Stimulated activated CD8-positive, alpha-beta memory T cell treated with anti-CD3 and anti-CD28 coated beads, Interleukin-12 subunit alpha, Interleukin-12 subunit beta, amount 100 ng/mL, for 4 hours (primary cell): ENCODE data around the gene SMC5.
"Not testable (repeated sequence)": the region's sequence is repeated elsewhere in the genome, so short reads cannot be mapped to it uniquely, and the experiment has no call there.

Experiments
- DNase-seq: peaks from one replicate; pipeline ENCODE4 v3.0.0-alpha.2; 2020; ENCODE audit warnings: low read depth

The SMC5 gene

DNA sequence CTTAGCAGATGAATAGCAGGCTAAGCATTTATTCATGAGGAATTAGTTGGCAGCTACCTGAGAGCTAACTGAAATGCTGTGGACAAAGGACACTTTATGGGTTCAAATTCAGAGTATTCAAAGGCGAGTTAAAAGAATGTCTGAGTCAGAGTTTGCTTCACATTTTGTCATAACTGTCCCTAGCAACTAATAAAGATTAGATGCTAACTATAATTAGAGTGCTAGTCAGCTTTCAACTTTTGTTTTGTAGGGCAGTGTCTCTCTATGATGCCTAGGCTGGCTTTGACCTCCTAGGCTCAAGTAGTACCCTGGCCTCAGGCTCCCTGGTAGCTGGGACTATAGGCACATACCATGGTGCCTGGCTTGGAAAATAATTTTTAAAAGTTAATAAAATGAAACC, 4.6 kb downstream of the SMC5 start:
- DNase-seq = no peak

DNA sequence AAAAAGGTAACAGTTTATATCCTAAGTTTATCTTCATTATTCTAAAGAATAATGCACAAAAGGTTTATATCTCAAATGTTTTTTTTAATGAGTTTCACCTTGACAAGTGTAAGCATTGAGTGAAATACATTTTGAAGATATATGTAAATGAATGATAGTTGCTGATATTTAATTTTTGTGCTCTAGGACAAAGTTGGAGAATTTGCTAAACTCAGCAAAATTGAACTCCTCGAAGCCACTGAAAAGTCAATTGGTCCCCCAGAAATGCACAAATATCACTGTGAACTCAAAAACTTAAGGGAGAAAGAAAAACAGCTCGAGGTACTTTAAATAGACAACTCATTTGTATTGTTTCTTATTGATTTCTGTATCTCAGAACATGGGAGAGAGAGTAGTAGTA, 19.5 kb downstream of the SMC5 start:
- DNase-seq = no peak

DNA sequence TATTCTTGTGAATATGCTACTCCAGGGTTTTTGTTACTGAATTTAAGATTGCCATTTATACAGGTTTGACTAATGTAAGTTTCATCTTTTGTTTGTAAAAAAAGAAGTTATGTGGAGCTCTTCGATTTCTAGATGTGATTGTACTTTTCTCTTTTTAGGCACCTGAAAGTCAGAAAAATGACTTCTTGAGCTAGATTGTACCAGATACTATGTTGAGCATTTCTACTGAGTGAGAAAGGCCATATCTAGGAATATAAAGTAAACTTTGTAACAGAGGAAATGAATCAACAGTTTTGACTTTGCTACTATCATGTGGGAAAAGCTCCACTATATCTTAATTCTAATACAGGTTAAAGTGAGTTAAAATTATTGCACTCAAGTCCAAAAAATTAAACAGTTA, 25.1 kb downstream of the SMC5 start:
- no peak for DNase-seq

DNA sequence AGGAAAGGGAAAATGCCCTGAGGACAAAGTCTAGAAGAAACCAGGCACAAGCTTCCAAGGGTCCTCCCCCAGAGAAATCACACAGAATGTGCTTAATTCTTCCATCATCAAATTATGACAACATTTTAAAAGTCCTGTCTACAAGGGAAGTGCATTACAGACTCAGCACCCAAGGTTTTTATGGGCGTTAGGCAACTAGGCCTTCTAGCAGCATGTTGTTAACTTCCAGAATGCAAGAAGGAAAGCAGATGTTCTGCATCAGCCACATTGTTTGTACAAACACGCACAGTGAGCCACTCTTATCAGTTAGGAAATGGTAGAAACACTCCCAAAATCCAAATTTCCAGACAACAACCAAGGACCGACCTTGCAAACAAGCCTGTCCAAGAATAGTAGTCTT, 26.5 kb downstream of the SMC5 start:
- no peak for DNase-seq

DNA sequence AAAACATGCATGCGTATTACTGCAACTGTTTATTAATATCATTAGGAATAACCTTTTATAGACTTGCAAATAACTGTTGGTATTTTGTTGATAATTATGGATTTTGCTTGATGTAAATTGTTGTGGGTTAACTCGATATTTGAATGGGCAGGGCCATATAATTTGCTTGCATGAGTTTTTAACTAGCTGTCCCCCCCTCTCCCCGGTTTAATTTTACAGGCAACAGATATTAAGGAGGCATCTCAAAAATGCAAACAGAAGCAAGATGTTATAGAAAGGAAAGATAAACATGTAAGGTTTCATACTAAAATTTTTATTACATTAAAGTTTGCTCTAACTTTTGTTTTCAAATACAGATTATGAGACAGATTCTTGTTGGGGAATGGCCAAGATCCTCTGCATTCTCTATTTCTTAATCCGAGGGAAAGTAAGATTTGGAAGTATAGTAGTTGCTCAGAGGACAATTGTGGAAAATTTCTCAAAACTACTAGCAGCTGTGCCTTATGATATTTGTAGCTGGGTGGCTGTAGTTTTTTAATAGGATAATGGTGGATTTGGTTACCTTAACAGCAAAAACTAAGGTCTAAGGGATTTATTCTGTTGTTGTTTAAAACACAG, 27.3 kb downstream of the SMC5 start:
- DNase-seq = no peak

DNA sequence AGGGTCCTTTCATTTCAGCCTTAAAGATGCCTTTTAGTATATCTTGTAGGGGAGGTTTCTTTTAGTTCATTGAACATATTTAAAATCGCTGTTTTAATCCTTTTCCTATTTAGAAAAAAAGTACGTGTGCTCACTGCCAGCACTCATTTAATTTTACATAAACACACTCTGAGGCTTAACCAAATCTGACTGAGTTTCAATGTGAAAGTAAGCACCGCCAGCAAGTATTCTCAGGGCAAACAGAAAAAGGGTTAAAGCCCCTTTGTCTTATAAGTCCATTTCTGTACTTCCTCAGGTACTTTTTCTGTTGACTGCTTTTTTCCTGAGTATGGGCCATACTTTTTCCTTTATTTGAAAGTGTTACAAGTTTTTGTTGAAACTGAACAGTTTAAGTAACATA, 31.8 kb downstream of the SMC5 start:
- DNase-seq = no peak

DNA sequence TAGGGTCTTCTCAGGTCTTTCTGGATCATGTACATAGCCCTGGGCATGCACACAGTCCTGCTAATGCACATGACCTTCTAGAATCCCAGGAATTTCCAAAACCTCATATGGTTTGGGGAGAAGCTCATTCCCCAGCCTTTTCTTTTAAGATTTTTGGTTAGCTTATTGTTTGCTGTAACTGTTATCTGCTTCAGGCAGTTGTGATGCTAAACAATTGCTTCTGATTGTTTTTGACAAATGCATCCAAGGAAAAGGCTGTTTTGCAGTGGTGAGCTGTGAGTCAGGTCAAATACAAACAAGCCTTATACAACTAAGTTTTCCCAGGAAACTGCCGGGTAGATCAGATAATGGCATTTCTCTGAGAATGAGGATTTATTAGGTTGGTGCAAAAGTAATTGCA, 32.7 kb downstream of the SMC5 start:
- DNase-seq = no peak

DNA sequence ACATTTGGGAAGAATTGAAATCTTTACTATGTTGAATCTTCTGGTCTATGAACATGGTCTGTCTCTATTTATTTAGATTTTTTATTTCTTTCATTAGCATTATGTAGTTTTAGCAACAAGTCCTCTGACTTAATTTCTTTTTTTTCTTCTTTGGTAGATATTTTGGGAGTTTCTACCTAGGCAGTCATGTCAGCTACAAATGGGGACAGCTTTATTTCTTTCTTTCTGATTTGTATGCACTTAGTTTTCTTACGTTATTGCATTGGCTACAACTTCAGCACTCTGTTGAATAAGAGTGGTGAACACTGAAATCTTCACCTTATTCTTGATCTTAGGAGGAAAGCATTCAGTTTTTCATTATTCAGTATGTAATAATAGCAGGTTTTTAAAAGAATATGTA, 33.5 kb downstream of the SMC5 start:
- DNase-seq = no peak

DNA sequence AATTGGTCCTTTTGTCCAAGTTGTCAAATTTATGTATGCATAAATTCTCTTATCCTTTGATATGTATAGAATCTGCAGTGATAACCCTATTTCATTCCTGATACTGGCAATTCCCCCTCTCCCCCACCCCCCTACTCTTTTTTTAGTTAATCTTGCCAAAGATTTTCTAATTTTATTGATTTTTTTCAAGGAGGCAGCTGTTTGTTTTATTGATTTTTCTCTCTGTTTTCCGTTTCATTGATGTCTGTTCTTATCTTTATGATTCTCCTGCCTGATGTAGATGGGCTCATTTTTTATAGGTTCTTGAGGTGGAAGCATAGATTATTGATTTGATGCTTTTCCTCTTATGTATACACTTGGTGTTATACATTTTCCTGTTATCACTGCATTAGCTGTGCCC, 34.4 kb downstream of the SMC5 start:
- DNase-seq = no peak

DNA sequence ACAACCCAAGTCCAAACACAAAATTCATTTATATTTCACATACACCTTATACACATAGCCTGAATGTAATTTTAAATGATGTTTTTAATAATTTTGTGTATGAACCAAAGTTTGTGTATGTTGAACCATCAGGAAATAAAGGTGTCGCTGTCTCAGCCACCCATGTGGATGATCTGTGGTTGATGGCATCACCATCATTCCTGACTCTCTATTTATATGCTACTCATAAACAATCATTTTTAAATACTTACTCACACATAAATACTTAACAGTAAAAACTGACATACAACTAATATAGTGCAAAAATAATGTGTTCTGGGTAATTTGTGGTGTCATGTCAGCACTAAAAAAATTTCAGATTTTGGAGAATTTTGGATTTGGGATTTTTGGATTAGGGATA, 38.4 kb downstream of the SMC5 start:
- no peak for DNase-seq

DNA sequence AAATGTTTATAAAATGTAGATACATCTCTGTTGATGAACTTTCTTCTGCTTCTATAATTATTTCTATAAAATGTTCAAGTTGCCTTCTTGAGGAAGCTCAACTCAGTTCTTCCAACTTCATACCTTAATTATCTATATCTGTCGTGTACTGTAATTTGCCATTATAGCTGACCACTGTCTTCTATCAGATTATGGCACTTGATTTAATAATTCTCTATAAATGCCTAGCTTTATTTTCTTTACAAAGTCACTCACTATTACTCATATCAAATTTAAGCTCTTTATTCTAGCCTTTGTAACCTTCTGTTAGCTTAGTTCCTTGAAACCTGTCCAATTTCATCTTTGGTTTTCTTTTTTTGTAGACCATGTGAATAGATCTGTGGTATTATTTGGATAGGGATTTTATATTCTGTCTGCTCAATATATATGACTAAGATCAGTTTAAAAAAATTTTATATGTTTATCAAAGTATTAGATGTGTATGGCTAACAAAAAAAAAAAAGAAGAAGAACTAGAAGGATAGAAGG, 39.5 kb downstream of the SMC5 start:
- DNase-seq = no peak

DNA sequence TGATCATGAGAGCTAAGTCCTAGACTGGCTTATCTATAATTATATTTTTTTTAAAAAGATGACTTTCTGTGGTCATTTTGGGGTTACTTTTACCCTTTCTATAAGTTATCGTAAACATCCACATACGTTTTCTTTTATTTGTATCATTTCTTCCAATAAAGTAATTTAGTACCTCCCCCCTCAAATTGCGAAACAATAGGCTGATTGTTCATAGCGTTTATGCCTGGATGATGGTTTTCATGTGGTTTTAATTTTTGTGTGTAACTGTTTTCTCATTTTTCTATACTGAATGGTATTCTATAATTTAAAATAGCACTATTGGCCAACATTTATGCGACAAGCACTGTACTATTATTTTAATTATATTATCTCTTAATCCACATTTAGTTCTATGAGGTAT, 44.5 kb downstream of the SMC5 start:
- DNase-seq = no peak

DNA sequence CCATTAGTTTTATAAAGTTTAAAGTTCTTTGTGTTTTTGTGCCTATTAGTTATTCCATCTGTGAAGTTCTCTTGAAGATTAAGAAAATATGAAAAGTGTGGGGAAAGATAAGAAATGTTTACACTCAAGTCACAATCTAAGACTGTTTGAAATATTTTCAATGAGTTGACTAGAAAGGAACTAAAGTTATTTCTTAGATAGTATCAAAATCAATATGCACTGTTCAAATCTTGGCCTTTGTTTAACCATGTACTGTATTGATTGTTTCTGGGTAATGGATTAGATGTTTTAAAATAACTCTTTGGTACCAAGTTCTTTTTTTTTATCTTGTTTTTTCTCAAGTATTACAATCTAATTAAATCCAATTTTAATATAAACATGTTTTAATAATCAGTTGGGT, 46.0 kb downstream of the SMC5 start:
- DNase-seq = no peak

DNA sequence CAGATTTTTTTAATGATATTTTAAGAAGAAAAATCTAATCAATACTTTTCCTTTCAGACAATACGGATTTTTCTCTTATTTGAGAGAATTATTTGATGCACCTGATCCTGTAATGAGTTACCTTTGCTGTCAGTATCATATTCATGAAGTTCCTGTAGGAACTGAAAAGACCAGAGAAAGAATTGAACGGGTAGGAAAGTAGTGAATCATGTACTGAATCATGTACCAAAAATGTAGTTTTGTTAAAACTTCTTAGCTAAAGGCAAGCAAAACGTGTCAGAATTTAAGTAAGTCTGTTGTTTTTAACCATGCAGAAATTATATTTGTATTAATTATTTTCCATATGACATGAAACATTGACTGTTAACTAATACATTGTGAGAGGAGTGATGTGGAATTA, 56.6 kb downstream of the SMC5 start:
- no peak for DNase-seq

DNA sequence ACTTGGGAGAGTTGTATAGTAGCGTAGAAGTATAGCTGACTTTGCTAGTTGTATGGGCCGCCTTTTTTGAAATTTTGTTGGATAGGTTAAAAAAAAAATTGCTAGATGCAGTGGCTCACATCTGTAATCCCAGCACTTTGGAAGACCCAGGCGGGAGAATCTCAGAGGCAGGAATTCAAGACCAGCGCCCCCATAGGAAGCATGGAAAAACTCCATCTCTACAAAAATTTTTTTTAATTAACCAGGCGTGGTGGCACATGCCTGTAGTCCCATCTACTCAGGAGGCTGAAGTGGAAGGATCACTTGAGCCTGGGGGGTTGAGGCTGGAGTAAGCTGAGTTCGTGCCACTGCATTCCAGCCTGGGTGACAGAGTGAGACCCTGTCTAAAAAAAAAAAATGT, 59.2 kb downstream of the SMC5 start:
- no peak for DNase-seq

DNA sequence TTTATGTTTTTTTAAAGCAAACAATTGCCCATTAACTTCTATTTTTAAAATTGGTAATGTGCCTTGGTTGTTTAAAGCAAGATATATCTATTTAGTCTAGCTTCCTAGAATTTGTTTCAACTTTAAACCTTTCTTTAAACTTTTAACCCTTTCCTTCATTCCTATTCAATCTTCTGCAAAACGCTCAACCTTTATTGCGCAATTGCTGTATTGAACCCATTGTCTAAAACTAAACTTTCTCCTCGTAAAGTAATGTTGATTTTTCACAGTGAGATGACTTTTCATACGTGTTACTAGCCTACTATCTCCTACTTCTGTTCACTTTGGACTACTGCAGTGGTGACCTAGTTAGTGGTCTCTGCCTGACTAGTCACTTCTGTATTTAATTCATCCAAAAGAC, 63.3 kb downstream of the SMC5 start:
- DNase-seq = no peak

DNA sequence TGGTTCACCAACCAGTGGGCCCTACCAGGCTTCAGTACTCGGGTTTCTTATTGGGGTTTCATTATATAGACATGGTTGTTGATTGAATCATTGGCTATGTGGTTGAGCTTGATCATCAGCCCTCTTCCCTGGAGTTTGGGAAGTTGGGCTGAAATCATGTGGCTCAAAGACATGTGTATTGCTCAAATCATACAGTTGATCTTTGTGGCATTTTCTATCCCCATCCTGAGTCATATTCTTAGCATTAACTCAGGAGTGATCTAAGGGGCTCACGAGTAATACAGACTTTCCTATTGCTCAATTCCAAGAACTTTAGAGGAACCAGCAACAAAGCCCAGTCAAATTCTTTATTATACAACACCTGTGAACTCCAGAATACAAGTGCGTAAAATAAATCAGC, 66.2 kb downstream of the SMC5 start:
- DNase-seq = no peak

DNA sequence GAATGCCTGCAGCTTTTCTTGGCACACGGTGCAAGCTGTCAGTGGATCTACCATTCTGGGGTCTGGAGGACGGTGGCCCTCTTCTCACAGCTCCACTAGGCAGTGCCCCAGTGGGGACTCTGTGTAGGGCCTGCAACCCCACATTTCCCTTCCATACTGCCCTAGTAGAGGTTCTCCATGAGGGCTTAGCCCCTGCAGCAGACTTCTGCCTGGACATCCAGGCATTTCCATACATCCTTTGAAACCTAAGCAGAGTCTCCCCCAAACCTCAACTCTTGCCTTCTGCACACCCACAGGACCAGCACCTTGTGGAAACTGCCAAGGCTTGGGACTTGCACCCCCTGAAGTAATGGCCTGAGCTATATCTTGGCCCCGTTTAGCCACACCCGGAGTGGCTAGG, 69.8 kb downstream of the SMC5 start:
- DNase-seq = not testable (repeated sequence)

DNA sequence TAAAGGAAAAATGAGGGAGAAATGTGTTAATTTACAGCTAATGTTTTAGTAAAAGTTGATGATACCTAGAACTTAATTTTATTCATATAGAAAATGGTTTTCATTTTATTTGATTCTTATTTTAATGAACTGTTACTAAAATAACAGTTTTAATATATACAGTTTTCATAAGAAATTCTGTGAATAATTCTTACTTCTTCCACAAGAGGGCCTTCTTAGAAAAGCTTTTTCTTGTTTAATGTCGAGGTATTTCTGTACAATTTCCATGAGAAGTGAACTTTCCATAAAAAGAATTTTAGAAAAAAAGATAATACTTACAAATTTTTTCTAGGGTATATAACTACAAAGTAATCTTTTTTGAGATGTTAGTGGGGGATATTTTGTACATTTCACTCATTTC, 81.8 kb downstream of the SMC5 start:
- DNase-seq = no peak

DNA sequence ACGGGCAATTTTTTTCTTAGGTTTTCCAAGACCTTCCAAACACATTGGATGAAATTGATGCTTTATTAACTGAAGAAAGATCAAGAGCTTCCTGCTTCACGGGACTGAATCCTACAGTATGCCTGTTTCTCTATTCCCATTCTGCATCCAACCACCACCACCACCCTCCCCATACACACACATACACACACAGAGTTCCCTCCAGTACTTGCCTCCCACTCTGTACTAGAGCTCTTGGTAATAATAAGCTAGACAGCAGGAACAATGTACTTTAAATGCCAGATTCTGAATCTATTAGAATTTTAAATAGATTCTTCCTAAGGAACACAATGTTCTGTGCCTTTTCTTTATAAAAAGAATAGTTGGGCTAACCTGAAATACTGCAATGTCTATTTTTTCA, 88.3 kb downstream of the SMC5 start:
- DNase-seq = no peak

DNA sequence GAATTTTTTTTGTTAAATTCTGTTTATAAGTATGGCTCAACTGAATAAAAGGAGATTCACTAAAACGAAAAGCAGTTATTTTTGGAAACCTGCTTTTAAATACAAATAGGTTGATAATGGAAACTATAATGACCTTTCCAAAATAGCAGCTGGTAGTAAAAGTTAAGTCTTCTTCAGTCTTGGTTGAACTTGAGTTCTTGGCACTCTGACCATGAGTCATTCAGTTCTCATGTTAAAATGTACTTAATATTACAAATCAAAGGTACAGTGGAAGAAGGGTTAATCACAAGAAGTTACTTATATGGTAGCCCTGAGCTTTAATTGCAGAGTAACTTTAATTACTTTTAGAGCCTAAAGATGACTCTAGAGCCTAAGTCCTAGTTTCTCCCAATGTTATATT, 93.6 kb downstream of the SMC5 start:
- no peak for DNase-seq

DNA sequence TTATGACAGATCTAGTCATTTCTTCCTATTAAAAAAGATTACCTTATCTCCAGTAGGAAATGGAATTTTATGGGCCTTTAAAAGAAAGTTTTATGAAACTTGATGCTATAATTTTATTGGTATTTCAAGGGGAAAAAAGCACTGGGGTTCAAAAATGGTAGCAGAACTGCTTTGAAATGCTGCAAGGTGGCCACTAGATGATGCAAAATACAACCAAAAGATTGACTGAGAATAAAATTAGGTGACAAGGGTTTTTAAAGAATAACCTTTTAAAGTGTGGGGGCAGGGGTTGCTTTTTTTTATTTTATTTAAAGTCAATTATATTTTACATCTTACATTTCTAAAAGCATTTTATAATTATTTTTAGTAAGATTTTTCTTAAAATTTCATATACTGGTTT, 94.0 kb downstream of the SMC5 start:
- no peak for DNase-seq

DNA sequence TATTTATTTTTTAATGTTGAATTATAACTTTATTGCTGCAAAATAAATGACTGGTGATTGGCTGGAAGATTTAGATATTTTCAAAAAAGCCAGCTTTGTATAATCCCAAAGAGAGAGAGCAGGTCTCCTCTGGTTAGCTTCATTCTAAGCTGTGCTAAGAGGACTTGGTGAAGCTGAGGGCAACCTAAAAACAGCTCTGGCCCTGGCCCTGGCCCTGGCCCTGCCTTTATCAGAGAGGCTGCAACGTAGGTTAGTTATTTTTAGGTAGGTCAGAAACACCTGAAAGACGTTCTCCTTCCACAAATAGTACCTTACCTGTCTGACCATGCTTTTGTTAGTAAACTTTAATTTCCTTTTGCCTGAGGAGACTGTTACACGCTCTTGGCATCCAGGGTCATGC, 97.0 kb downstream of the SMC5 start:
- DNase-seq = no peak

DNA sequence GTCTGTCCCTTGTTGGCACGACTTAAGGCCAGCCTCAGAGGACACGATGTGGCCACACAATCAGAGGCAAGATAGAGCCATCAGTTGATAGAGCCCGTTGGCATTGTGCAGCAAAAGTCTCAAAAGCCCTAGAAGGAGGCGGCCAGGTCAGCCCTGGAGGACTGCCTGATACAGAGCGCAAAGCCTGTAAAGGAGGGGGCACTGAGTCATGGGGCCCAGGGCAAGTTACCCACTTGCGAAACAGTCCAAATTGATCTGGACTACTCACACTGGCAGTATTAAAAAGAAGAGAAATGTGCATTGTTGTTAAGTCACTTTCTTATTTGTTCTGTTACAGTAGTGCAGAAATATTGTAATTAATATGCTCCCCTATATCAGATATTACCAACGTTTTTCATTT, 104.2 kb downstream of the SMC5 start:
- no peak for DNase-seq

DNA sequence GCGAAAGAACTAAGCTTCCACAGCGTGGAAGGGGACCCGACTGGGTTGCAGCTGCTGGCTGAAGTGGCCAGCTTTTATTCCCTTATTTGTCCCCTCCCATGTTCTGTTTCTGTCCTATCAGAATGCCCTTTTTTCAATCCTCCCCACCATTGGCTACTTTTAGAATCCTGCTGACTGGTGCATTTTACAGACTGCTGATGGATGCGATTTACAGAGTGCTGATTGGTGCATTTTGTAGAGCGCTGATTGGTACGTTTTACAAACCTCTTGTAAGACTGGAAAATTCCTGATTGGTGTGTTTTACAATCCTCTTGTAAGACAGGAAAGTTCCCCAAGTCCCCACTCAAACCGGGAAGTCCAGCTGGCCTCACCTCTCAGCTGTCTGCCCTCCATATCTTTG, 105.0 kb downstream of the SMC5 start:
- DNase-seq = no peak
